ENCODE measurements around the gene SERPINA5. TPM values are rescaled to one million over a fixed set of nuclear protein-coding genes. Genes with fewer than 3 reads are reported as not detected.

The SERPINA5 gene
- total RNA-seq, 1 experiment from 2014 or later, result 1.5 TPM

DNA sequence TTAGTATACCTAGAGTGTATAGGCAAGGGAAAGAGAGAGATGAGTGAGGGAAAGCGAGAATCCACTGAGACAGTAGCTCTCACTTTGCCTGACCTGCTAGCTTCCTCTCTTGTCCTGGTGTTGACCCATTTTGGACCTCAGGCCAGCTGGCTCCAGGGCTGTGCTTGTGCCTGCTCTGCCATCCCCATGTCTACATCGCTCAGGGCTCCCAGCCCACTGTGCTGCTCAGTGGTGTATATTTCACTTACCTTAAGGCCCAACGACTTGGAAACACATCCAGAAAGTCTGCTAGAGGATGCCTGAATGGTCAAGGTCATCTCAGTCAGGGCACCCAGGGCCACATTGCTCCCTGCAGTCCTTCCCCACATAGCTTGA, 20.9 kb upstream of the SERPINA5 start (continued):
- TF ChIP-seq, protein P1, sequence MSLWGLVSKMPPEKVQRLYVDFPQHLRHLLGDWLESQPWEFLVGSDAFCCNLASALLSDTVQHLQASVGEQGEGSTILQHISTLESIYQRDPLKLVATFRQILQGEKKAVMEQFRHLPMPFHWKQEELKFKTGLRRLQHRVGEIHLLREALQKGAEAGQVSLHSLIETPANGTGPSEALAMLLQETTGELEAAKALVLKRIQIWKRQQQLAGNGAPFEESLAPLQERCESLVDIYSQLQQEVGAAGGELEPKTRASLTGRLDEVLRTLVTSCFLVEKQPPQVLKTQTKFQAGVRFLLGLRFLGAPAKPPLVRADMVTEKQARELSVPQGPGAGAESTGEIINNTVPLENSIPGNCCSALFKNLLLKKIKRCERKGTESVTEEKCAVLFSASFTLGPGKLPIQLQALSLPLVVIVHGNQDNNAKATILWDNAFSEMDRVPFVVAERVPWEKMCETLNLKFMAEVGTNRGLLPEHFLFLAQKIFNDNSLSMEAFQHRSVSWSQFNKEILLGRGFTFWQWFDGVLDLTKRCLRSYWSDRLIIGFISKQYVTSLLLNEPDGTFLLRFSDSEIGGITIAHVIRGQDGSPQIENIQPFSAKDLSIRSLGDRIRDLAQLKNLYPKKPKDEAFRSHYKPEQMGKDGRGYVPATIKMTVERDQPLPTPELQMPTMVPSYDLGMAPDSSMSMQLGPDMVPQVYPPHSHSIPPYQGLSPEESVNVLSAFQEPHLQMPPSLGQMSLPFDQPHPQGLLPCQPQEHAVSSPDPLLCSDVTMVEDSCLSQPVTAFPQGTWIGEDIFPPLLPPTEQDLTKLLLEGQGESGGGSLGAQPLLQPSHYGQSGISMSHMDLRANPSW (CRISPR knock-in tag; conservative IDR thresholded peaks at IDR 0.05; ENCODE audit: low read depth), result no peak
- TF ChIP-seq, protein P2, sequence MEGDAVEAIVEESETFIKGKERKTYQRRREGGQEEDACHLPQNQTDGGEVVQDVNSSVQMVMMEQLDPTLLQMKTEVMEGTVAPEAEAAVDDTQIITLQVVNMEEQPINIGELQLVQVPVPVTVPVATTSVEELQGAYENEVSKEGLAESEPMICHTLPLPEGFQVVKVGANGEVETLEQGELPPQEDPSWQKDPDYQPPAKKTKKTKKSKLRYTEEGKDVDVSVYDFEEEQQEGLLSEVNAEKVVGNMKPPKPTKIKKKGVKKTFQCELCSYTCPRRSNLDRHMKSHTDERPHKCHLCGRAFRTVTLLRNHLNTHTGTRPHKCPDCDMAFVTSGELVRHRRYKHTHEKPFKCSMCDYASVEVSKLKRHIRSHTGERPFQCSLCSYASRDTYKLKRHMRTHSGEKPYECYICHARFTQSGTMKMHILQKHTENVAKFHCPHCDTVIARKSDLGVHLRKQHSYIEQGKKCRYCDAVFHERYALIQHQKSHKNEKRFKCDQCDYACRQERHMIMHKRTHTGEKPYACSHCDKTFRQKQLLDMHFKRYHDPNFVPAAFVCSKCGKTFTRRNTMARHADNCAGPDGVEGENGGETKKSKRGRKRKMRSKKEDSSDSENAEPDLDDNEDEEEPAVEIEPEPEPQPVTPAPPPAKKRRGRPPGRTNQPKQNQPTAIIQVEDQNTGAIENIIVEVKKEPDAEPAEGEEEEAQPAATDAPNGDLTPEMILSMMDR (IDR thresholded peaks at IDR 0.05), result no peak
- TF ChIP-seq, protein P3, sequence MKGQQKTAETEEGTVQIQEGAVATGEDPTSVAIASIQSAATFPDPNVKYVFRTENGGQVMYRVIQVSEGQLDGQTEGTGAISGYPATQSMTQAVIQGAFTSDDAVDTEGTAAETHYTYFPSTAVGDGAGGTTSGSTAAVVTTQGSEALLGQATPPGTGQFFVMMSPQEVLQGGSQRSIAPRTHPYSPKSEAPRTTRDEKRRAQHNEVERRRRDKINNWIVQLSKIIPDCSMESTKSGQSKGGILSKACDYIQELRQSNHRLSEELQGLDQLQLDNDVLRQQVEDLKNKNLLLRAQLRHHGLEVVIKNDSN (CRISPR knock-in tag; IDR thresholded peaks at IDR 0.05), result no peak
- TF ChIP-seq CREM (CRISPR knock-in tag; IDR thresholded peaks at IDR 0.05), result no peak
- TF ChIP-seq SOX15 (CRISPR knock-in tag; IDR thresholded peaks at IDR 0.05), result no peak
- TF ChIP-seq ZNF423 (CRISPR knock-in tag; IDR thresholded peaks at IDR 0.05), result no peak
- TF ChIP-seq ESRRA (CRISPR knock-in tag; IDR thresholded peaks at IDR 0.05; ENCODE audit: borderline replicate concordance), result no peak
- TF ChIP-seq MXD4 (CRISPR knock-in tag; IDR thresholded peaks at IDR 0.05; ENCODE audit: borderline replicate concordance), result no peak

DNA sequence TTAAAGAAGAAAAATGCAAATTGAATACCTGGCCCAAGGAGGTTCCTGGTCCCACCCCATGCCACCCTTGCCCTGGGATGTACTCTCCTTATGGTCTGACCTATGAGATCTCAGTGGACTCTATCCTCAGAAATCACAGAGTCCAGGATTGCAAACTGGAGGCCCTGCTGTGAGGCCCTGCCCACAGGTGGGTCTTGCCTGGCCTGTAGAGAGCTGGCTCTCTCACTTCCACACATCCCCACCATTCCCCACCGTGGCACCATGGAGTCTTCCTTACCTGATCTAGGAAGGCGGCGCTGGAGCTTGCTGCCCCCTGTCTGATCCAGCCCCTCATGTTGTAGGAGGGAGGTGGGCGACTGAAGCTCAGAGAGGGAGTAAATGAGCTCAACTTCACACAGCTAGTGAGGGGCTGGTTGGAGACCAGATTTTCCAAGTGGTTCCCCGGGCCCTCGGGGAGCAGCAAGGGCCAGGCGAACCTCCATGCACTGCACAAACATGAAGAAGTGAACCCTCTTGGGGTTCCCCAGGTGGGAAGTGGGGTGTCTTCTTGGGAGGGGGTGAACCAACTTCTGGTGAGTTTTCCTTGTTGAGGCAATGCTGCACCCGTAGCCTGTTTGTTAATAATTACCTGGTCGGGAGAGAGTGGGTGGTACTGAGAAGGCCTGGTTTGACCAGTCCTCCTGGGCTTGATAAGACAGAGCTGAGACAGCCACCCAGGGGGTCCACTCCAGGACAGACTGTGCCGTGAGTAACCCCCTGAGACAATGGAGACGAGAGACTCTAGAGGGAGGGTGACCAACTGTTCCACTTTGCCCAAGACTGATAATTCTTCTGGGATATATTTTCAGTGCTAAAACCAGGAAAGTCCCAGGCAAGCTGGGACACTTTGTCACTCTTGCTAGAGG, 20.2 kb upstream of the SERPINA5 start, which contains the start of gene SERPINA4:
Gene SERPINA4 (plus strand): TSS at position 692 of the 905 bp plus-strand sequence. CDS start 2,041 bp downstream, outside the sequence.
- ATAC-seq, result no peak
- CTCF ChIA-PET, result interaction anchor here (0.5 to 1.0 kb wide), 3 partner anchors 12 to 760 kb away, joined by 3 to 5 read pairs (median 3); no protein-coding TSS in a partner anchor
- Mint-ChIP-seq H3K9me3 (peaks cover 16% of the 10 kb centered on the region), H3K4me3 (no peak within 1 kb of the TSS), H3K4me1 (no peaks in the 10 kb centered on the region), H3K27me3 (ENCODE audit: low read depth) (no peaks in the 10 kb centered on the region), H3K27ac (no peak within 1 kb of the TSS), H3K36me3 (no peaks in the 10 kb centered on the region)
- POLR2A ChIA-PET, result no interaction called here
- no peak for TF ChIP-seq IRF2 (CRISPR knock-in tag; IDR thresholded peaks at IDR 0.05; ENCODE audit: borderline replicate concordance, low read depth)
- TF ChIP-seq GTF2I (CRISPR knock-in tag; conservative IDR thresholded peaks at IDR 0.05), result no peak
- TF ChIP-seq, protein P4, sequence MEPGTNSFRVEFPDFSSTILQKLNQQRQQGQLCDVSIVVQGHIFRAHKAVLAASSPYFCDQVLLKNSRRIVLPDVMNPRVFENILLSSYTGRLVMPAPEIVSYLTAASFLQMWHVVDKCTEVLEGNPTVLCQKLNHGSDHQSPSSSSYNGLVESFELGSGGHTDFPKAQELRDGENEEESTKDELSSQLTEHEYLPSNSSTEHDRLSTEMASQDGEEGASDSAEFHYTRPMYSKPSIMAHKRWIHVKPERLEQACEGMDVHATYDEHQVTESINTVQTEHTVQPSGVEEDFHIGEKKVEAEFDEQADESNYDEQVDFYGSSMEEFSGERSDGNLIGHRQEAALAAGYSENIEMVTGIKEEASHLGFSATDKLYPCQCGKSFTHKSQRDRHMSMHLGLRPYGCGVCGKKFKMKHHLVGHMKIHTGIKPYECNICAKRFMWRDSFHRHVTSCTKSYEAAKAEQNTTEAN (CRISPR knock-in tag; IDR thresholded peaks at IDR 0.05), result no peak
- TF ChIP-seq ZNF416 (CRISPR knock-in tag; IDR thresholded peaks at IDR 0.05), result no peak
- TF ChIP-seq ATF1 (CRISPR knock-in tag; IDR thresholded peaks at IDR 0.05), result no peak
- TF ChIP-seq, protein P5, sequence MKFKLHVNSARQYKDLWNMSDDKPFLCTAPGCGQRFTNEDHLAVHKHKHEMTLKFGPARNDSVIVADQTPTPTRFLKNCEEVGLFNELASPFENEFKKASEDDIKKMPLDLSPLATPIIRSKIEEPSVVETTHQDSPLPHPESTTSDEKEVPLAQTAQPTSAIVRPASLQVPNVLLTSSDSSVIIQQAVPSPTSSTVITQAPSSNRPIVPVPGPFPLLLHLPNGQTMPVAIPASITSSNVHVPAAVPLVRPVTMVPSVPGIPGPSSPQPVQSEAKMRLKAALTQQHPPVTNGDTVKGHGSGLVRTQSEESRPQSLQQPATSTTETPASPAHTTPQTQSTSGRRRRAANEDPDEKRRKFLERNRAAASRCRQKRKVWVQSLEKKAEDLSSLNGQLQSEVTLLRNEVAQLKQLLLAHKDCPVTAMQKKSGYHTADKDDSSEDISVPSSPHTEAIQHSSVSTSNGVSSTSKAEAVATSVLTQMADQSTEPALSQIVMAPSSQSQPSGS (CRISPR knock-in tag; IDR thresholded peaks at IDR 0.05; ENCODE audit: borderline replicate concordance, low read depth), result no peak
- no peak for TF ChIP-seq FOXK1 (CRISPR knock-in tag; IDR thresholded peaks at IDR 0.05)
- no peak for TF ChIP-seq MYBL2 (CRISPR knock-in tag; IDR thresholded peaks at IDR 0.05)
- TF ChIP-seq, protein P6, sequence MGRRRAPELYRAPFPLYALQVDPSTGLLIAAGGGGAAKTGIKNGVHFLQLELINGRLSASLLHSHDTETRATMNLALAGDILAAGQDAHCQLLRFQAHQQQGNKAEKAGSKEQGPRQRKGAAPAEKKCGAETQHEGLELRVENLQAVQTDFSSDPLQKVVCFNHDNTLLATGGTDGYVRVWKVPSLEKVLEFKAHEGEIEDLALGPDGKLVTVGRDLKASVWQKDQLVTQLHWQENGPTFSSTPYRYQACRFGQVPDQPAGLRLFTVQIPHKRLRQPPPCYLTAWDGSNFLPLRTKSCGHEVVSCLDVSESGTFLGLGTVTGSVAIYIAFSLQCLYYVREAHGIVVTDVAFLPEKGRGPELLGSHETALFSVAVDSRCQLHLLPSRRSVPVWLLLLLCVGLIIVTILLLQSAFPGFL (CRISPR knock-in tag; IDR thresholded peaks at IDR 0.05; ENCODE audit: borderline replicate concordance), result no peak
- TF ChIP-seq ELF4 (CRISPR knock-in tag; IDR thresholded peaks at IDR 0.05; ENCODE audit: low read depth), result no peak
- TF ChIP-seq, protein P7, sequence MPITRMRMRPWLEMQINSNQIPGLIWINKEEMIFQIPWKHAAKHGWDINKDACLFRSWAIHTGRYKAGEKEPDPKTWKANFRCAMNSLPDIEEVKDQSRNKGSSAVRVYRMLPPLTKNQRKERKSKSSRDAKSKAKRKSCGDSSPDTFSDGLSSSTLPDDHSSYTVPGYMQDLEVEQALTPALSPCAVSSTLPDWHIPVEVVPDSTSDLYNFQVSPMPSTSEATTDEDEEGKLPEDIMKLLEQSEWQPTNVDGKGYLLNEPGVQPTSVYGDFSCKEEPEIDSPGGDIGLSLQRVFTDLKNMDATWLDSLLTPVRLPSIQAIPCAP (CRISPR knock-in tag; IDR thresholded peaks at IDR 0.05), result no peak
- TF ChIP-seq, protein P8, sequence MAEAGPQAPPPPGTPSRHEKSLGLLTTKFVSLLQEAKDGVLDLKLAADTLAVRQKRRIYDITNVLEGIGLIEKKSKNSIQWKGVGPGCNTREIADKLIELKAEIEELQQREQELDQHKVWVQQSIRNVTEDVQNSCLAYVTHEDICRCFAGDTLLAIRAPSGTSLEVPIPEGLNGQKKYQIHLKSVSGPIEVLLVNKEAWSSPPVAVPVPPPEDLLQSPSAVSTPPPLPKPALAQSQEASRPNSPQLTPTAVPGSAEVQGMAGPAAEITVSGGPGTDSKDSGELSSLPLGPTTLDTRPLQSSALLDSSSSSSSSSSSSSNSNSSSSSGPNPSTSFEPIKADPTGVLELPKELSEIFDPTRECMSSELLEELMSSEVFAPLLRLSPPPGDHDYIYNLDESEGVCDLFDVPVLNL (CRISPR knock-in tag; IDR thresholded peaks at IDR 0.05; ENCODE audit: borderline replicate concordance, low read depth), result no peak
- TF ChIP-seq JAZF1 (CRISPR knock-in tag; IDR thresholded peaks at IDR 0.05), result no peak
- TF ChIP-seq ZNF263 (CRISPR knock-in tag; IDR thresholded peaks at IDR 0.05; ENCODE audit: low read depth), result no peak
- no peak for DNase-seq (ENCODE audit: low spot score)

All from WTC11 (cell line).